Activated CD8-positive, alpha-beta memory T cell treated with anti-CD3 and anti-CD28 coated beads for 4 hours (primary cell): ENCODE data around the gene CLSTN3.

ENCODE experiments used
- DNase-seq, 2 donors: peaks; one replicate each; pipeline ENCODE4 v3.0.0-alpha.2; 2020; ENCODE audit warnings: low read depth in 2 of 2

CLSTN3 gene

GRCh38 chr12:7129872-7130691, at the start of gene CLSTN3:
Gene CLSTN3 (plus strand): TSS chr12:7130371. CDS start chr12:7130649, 278 bp downstream.
- peak; percentile 72 to 77 for DNase-seq

- DNase-seq: no peak
Measured at GRCh38 chr12:7081037-7081436, 49.1 kb upstream of the CLSTN3 start.

- no peak for DNase-seq
Measured at GRCh38 chr12:7083125-7083524, 47.0 kb upstream of the CLSTN3 start.

- DNase-seq: no peak
Measured at GRCh38 chr12:7089196-7089871, 40.8 kb upstream of the CLSTN3 start.

- no peak for DNase-seq
Measured at GRCh38 chr12:7090222-7090998, 39.8 kb upstream of the CLSTN3 start.

GRCh38 chr12:7091171-7091570, 39.0 kb upstream of the CLSTN3 start:
- DNase-seq: no peak

- no peak for DNase-seq
Measured at GRCh38 chr12:7091660-7092228, 38.4 kb upstream of the CLSTN3 start.

- DNase-seq: peak; percentile 19 to 38
Measured at GRCh38 chr12:7092229-7092985, 37.8 kb upstream of the CLSTN3 start, which contains the start of gene C1R. Gene C1R (minus strand): TSS chr12:7092445. CDS start chr12:7092388, 57 bp downstream.

- no peak for DNase-seq
Measured at GRCh38 chr12:7092986-7093460, 37.1 kb upstream of the CLSTN3 start.

GRCh38 chr12:7093486-7093885, 36.7 kb upstream of the CLSTN3 start:
- no peak for DNase-seq

- no peak for DNase-seq
Measured at GRCh38 chr12:7093892-7094291, 36.3 kb upstream of the CLSTN3 start.

GRCh38 chr12:7096006-7096932, 33.9 kb upstream of the CLSTN3 start:
- no peak for DNase-seq

GRCh38 chr12:7096979-7097378, 33.2 kb upstream of the CLSTN3 start:
- no peak for DNase-seq

- no peak for DNase-seq
Measured at GRCh38 chr12:7099290-7099996, 30.7 kb upstream of the CLSTN3 start.

GRCh38 chr12:7100239-7100638, 29.9 kb upstream of the CLSTN3 start:
- no peak for DNase-seq

GRCh38 chr12:7101047-7101693, 29.0 kb upstream of the CLSTN3 start:
- DNase-seq: no peak

- DNase-seq: no peak
Measured at GRCh38 chr12:7101694-7102131, 28.5 kb upstream of the CLSTN3 start.

GRCh38 chr12:7102582-7102981, 27.6 kb upstream of the CLSTN3 start:
- DNase-seq: no peak
